ENCODE data around the gene LGR5.
A peak's percentile ranks its signal among the peaks of the same experiment; 100 is the strongest.

Gene LGR5

DNA sequence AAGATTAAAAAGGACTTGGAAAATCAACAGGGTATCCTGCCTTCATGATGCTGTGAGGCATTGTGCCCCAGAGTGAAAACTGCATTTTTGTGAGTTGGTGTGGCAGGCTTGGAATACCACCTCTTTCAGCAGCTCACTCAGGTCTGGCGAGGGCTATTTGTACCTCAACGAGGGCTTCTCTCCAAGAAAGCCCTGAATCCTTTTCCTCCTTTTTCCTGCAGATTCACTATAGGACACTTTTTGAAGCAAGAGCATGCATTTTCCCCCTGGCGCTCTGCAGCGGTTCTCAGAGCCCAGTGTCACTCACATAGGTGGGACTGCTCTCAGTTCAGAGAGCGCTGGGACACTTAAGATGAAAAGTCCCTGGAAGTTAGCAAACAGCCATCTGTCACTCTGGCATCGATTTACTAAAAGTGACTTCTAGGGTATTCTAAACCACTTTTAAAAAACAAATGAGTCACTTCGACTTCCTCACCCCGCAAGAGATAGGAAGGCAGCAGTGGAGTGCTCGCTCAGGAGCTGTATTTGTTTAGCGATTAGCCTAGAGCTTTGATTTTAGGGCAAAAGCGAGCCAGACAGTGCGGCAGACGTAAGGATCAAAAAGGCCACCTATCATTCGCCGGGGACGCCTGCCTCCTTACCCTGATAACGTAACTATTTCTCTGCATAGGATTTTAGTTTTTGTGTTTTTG, 782 bp upstream of the LGR5 start:
- DNase-seq: no peak

DNA sequence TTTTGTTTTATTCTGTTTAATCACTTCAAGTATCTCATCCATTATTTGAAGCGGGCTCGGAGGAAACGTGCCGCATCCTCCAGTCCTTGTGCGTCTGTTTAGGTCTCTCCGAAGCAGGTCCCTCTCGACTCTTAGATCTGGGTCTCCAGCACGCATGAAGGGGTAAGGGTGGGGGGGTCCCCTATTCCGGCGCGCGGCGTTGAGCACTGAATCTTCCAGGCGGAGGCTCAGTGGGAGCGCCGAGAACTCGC, 311 bp upstream of the LGR5 start:
- DNase-seq: no peak

DNA sequence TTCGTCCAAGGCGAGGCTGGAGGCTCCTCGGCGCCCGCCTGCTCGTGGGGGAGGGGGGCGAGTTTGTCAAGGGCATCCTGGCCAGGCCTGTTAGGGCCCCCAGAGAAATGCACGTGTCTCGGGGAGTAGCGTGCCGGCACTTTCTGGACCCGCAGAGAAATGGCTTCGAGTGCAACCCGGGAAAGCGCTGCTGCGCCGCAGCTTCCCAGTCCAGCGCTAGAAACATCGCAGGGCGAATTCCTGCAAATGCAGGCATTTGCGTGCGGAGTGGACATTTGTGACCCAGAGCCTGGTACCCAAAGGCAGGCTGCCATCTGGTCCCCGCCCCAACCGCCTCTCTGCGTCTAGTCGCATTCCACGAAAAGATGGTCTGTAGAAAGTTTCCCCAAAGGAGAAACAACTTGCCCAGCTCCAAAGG, 756 bp downstream of the LGR5 start:
- DNase-seq: peak in 14 of 56 donors; percentile 14 to 58 (median 42)

DNA sequence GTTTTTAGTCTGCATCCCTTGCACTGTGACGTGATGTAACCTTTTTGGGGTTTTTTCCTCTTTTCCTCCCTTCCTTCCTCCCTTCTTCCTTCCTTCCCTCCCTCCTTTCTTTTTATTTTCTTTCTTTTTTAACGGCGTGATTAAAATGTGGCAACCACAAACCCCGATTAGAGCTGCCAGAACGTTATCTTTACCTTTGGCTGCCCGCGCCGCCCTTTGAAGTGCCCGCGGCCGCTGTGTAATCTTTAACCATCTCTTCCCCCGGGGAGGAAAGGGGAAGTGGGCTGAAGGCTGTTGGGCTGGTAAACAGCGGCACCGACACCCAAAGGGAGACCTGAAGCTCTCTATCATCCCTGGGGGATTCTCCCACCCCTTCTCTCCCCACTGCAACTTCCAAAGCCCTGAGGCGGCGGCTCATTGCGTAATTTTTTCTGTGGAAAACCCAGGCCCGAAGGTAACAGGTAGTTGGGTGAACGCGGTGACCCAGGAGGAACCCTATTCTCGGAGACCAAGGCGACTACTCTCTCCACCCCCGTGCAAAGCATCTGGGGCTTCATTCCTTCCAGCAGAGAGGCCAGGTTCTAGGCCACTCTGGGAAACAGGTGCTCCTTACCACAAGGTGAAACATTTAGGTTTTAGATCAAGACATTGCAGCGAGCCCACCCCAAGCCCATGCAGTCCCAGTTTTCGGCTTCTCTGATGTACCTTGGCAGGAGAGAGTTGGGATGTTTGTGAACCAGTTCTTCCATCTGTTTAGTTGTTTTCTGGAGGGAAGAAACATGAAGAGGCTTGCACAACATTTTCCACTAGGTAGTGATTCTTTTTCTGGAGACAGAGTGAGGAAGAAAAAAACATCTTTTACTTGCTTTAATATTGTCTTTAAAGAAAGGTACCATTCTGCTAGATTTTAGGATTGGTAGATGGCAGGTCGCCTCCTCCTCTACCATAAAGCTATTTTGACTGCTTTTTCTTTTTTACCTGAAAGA, 1.5 kb downstream of the LGR5 start:
- no peak for DNase-seq

DNA sequence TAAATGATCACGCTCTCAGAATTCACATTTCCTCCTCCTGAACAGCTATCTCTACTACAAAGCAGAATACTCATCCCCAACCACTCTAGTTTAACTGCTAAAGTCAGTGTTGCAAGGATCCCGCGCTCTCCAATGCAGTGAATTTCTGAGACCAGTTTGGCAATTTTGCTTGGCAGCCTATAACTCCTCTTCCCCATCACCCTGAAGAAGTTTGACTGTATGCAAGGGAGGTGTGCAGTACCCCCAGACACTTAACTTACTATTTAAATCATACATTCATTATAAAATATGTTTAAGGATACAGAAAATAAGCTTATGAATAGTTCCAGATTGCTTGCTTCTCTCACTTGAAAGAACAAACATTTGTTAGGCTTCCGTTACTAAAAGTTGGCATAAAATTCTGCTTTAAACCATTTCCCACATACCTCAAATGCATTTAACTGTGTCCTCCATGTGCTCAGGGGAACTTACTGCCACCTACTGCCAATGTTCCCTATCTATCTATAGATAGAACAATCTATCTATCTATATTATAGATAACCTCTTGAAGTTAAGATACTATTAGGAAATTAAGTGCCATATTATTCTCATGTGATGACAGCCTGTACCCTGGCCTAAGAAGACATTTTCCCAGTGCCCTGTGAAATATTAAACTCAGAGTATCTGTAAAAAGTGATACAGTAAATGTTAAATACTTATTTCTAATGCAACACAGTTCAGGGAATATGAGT, 2.4 kb downstream of the LGR5 start:
- DNase-seq: peak in 2 of 56 donors; percentile 6 to 28

DNA sequence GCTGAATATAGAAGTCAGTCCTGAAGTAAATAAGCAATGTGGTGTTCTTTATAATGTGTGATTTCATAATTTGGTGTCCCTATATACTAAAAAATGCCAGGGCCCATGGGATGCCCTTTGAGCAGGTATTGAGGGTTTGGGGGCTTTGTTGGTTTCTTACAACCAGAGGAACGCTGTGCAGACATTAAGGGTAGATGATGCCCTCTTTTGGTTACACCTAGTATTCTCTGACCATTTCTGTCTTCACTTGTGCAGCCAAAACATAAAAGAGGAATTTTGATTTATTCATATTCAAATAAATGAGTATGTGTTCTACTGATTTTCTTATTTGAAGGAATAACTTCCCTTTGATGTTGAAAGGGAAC, 3.0 kb downstream of the LGR5 start:
- no peak for DNase-seq

DNA sequence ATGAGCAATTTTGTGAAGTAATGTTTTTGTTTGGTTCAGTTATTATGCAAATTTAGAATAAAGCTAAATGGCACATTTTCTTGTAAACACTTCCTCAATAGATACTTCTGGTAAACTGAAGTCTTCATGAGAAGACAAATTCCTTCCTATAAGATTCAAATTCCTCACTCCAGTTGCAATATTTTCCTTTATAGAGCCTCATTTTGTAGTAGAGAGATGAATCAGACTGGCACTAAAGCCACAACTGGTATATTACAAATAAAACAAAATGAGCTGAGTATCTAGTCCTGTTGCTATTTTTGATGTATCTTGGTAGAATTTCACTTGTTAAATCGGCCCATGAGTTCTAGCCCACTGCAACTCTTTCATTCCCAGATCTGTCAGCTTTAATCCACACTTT, 5.5 kb downstream of the LGR5 start:
- DNase-seq: no peak

DNA sequence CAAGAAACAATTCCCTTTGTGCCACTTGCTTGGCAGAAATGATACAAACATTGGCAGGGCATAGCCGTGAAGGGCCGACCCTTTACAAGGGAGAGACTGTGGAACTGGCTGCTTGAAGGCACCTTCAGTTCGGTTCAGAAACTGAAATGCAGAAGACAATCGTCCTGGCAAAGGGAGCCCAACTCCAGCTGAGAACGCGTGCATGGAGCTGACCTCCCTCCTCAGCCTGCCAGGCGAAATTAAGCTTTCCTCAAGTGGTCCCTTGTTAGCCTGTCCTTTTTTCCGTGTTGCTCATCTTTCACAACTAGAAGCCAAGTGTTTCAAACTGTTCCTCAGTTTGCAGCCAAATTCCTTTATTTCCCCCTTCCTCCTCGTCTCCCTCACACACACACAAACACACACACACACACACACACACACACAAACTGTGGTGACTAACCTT, 8.1 kb downstream of the LGR5 start:
- peak in 33 of 56 donors; percentile 12 to 60 (median 28) for DNase-seq

DNA sequence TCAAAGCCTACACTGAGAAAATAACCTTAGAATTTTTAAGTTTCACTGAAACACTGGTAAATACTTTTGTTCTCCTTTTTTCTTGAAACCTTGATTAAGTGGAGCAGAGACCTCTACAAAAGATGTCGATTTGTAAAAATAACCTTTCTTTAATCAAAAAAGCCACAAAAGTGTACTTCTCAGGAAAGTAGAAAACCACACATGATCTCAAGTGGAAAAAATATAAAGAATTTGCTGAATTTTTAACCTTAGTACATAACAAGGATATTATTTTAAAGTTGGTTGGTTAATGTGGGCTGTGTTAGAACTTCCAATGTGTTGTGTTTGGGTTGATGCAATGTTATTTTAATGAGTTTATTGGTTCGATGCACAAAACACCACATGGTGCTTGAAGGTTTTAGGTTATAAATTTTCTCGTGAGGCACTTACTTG, 8.6 kb downstream of the LGR5 start:
- no peak for DNase-seq

DNA sequence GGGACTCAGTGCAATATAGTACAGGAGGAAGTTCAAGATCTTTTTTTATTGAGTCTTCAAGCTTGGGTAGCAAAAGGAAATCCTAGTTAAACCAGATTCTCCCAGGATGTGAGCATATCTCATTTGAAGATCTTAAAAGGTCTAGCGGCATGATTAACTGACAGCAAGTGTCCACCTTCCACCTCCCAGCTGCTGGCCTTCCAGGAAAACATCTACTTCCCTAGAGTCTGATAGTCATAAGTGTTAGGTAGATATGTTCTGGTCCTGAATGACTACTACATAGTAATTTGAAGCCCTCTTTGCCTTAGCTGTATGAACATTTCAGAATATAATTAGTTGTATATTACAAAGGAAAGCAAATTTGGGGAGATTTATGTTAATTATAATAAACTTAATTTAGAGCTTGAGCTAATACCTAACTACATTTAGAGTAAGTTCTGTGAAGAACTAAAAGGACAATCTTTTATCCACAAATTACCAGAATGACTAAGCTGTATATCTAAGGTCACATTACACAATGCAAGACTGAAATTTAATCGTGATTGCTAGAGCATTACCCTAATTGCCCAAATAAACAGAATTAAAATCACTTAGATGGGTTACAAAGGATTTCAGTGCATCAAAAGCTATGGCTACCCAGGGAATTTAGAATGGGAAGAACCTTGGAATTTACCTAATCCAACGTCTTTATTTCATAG, 9.9 kb downstream of the LGR5 start:
- no peak for DNase-seq

DNA sequence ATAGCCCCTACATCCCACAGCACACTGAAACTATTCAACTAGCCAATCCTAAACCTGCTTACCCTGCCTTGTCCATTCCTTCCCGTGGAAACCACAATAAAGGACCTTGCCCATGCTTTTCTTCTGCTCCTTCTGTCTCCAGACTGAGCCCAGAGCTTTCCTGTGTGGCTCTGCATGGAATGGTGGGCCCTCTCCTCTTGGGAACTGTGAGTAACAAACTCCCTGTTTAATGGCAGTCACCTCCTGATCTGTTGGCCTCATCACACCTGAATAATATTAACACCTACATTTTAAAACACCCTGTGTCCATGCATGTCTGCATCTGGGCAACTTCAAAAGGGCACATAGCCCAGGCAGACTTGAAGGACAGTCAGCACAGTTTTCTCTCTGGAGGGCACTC, 12.4 kb downstream of the LGR5 start:
- DNase-seq: no peak

DNA sequence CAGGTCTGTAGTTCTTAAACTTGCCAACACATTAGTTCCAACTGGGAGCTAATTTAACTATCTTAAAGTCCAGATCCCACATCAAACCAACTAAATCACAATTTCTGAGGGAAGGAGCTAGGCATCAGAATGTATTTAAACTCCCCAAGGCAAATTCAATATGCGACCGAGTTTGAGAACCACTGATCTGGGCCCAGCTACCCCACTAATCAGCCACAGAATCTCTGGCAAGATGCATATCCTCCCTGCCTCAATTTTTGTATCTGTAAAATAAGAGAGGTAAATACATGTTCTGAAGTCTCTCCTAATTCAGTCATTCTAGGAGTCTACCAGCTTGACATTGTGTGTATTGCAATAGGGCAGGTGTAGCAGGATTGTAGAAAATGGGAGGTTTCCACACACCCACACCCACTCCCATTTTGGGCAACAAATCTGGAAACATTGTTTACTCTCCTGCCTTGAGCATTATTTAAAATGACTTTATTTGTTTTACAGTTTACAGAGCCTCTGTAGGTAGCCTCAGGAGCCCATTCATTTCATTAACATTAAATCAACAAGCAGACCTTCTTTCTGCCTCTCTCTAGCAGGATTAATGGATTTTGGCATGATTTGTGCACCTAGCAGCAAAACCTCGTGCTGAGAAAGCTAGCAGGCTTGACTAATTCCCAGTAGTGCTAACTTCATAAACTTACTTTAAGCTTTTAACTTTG, 15.6 kb downstream of the LGR5 start:
- DNase-seq: no peak

DNA sequence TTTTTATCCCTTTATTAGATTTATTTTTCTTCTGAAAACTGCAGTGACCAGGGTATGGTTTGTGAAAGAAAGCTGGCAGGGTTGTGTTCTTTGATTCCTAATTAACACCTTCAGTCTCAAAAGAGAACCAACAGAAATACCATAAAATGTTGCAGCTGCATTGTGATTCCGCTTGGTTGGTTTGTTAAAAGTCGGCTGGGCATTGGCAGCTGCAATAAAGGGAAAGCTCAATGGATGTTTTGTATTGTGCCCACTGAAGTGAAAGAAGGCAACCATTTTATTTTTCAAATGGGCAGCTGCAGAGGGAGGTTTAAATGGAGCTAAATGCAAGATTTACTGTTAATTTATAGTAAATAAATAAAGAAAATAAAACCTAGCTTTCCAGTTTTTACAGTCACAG, 16.7 kb downstream of the LGR5 start:
- peak in 15 of 56 donors; percentile 5 to 55 (median 20) for DNase-seq

DNA sequence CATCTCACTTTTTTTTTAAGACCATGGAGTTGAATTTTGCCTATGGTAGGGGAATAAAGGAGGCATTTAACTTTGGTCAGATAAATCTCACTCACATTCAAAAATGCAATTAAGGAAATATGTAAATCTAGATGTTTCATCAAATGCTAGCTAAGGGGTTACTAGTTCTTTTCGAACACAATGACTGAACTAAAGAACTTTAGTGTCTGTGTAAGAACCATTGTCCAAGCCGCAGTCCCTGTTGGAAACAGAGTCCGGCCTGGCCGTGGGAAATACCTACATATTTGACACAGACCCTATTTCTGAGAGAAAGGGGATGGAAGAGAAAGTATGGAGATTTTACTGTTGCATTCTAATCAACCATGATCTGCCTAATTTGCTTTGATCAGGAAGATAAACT, 17.4 kb downstream of the LGR5 start:
- DNase-seq: no peak

DNA sequence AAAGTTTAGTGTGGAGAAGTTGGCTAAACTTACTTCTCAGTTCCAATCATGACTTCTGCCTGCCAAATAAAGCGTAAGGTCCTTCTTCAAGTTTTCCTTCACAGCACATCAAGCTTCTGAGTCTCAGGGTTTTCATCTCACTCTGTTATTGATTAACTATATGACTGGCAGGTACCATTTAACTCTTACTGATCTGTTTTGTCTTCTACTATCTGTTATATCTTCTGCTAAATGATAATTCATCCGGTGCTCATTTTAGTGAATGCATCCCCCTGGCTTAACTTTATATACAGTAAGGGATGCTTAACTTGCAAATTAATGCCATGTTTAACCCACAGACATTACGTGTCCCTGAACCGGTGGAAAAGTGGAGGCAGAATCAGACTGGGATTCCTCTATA, 20.7 kb downstream of the LGR5 start:
- DNase-seq: no peak

DNA sequence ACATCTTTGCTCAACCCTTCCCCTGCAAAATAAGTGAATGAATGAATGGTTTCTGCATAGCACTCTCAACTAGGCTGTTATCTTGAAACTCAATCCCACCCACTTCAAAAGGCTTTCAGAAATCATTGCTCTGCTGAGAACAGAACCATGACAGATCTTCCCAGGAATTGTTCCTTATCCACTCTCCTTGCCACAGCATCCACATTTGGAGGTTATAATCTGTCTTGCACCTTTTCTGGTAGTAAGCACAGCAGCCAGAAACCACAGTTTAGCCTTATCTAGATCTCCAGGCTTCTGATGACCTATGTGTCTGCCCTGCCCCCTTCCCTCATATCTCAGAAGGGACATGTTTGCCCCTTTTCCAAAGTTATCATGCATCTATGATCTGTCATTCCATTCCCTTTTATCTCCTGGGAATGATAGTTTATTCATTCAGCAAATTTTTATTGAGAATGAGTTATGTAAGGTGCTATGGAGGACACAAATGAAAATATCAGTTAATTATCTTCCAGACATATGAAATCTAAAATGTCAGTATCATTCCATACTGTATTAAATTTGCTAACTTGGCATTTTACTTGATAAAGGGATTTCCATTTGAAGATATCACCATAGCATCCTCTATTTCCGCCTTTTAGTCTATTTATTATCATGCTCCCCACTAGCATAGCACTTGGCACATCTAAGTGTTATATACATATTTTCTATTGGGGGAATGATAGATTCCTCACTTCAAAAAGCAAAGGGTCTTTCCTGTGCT, 21.4 kb downstream of the LGR5 start:
- DNase-seq: no peak

DNA sequence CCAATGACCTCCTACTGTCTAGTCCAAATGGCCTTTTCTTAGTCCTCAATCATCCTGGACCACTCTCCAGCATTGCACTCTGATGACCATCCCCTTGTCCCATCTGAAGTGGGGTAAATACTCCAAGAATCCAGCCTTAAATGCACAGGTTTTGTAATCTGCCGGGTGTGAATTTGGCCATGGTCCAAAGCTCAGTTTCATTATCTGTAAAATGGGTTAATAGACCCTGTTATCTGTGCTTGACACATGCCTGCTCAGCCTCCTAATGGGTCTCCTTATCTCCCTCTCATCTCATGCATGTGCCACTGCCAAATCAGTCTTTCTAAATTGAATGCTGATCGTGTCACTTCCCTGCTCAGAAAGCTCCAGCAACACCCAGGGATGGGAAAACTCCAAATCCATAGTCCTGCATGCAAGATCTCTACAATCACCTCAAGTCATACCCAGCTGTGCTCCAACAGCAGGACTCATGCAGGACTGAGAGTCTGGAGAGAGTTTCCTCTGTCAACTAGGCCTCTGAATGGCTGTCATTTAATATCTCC, 22.3 kb downstream of the LGR5 start:
- DNase-seq: no peak

DNA sequence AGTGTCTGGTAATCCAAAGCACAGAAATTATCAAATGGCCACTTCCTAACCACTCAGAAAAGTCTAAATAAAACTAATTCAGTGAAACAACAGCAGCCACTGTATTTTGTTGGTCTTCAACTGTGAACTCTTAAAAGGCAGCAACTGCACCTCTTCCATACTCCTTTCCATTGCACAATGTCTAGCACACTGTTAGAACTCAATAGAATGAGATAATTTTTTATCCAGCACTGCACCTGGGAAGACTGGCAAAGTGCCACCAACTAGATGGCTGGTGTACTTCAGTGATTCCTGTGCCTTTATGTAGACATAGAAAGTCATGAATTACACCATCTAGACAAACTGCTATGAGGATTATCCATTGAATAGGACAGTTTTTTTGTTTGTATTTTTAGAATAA, 26.2 kb downstream of the LGR5 start:
- DNase-seq: no peak

DNA sequence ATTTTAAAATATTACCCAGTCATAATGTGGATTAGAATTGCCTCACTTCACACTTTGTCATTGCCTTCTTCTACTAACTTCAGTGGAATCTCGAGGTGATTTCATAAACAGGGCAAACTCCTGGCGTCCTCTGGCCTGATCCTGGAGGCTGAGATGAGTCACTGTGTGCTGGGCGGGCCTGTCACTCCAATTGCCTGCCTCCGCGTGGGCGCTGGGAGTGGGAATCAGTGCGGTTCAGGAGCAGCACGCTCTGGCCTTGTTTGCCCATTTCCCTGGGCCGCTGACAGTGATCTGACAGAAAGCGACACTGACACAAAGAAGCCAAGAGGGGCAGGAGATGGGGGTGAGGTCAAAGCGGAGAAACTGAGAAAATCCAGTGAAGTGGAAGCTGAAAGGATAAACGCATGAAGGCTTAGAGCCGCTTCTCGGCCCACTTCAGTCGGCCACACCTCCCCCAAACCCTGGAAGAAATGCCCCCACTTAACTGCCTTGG, 29.7 kb downstream of the LGR5 start:
- no peak for DNase-seq
